B cell (primary cell): ENCODE results near the gene IFTAP. TPM values are rescaled to one million over a fixed set of nuclear protein-coding genes. Genes with fewer than 3 reads are reported as not detected.

Source experiments
- ATAC-seq: fragments of 200-7000 bp; cut with Tn5 transposase; one replicate; pipeline ENCODE4 v1.10.0; 2021; ENCODE audit warnings: low read depth, mild to moderate bottlenecking, moderate number of reproducible peaks, moderate library complexity
- CTCF ChIA-PET: fragments of 350-600 bp; sonication (Branson Sonifier 250); formaldehyde crosslinking; loops from one replicate; lab custom pipeline; 2021; ENCODE audit warnings: antibody characterized with exemption, inconsistent platforms; lab: Charles Lee
- POLR2A ChIA-PET: fragments of 350-600 bp; sonication (Branson Sonifier 250); formaldehyde crosslinking; loops from one replicate; lab custom pipeline; 2021; ENCODE audit warnings: antibody characterized with exemption; lab: Charles Lee
- DNase-seq: peaks from one replicate; pipeline ENCODE4 v3.0.0; 2013
- H2AFZ ChIP-seq: 2 replicates; pipeline ENCODE4 v1.6.1; 2012; ENCODE audit warnings: mild to moderate bottlenecking, low read depth, low read length; ENCODE audit not compliant: insufficient read depth, poor library complexity, severe bottlenecking
- H3K27ac ChIP-seq, 2 donors: 1 replicate in 1 of 2; 2 replicates in 1 of 2; pipeline ENCODE4 v1.5.1; 2012 to 2013; ENCODE audit warnings: low read length in 2 of 2, mild to moderate bottlenecking in 2 of 2, moderate library complexity in 1 of 2
- H3K27me3 ChIP-seq, 4 experiments: fragments of 200-600 bp in 1 of 4; sonication (generic) in 1 of 4; replicated peaks in 1 of 4; 1 replicate in 2 of 4; 2 replicates in 2 of 4; pipeline versions ENCODE4 v1.6.1 to v1.7.0; 2013 to 2016; ENCODE audit warnings: low read length in 3 of 4, mild to moderate bottlenecking in 2 of 4, mixed read lengths in 1 of 4, moderate library complexity in 1 of 4; ENCODE audit not compliant: insufficient read depth in 4 of 4, control insufficient read depth in 3 of 4; ENCODE audit errors: control extremely low read depth in 1 of 4
- H3K36me3 ChIP-seq, 2 experiments: replicated peaks in 1 of 2; 1 replicate in 1 of 2; 2 replicates in 1 of 2; pipeline versions ENCODE4 v1.6.1 to v1.7.1; 2013; ENCODE audit warnings: low read length in 1 of 2; ENCODE audit not compliant: insufficient read depth in 2 of 2, control insufficient read depth in 1 of 2; ENCODE audit errors: control extremely low read depth in 1 of 2, extremely low read depth in 1 of 2
- H3K4me1 ChIP-seq, 2 donors: fragments of 200-600 bp in 1 of 2; sonication (generic) in 1 of 2; 1 replicate in 1 of 2; 2 replicates in 1 of 2; pipeline versions ENCODE4 v1.5.1 to v1.6.1; 2013 to 2017; ENCODE audit warnings: low read length in 2 of 2; ENCODE audit not compliant: control insufficient read depth in 2 of 2, insufficient read depth in 2 of 2
- H3K4me2 ChIP-seq: replicated peaks from 2 replicates; pipeline ENCODE3; 2012; ENCODE audit warnings: mild to moderate bottlenecking, low read depth, low read length; ENCODE audit not compliant: poor library complexity, severe bottlenecking
- H3K4me3 ChIP-seq, 5 experiments: fragments of 200-600 bp in 1 of 5; sonication (generic) in 1 of 5; 1 replicate in 3 of 5; 2 replicates in 2 of 5; pipeline versions ENCODE4 v1.5.1 to v1.7.0; 2011 to 2016; ENCODE audit warnings: low read length in 4 of 5, mild to moderate bottlenecking in 4 of 5, low read depth in 2 of 5, control low read depth in 1 of 5, moderate library complexity in 1 of 5; ENCODE audit not compliant: insufficient read depth in 1 of 5; ENCODE audit errors: control extremely low read depth in 1 of 5, extremely low read depth in 1 of 5
- H3K79me2 ChIP-seq: fragments of 200-600 bp; sonication (generic); one replicate; pipeline ENCODE4 v1.6.0; 2016; ENCODE audit warnings: low read length; ENCODE audit not compliant: control insufficient read depth, insufficient read depth
- H3K9ac ChIP-seq: fragments of 200-600 bp; sonication (generic); 2 replicates; pipeline ENCODE4 v1.6.1; 2017; ENCODE audit warnings: mild to moderate bottlenecking, low read length, moderate library complexity
- H3K9me3 ChIP-seq, 3 donors: one replicate each; pipeline versions ENCODE4 v1.6.1 to v1.7.1; 2013; ENCODE audit warnings: low read length in 2 of 3; ENCODE audit not compliant: control insufficient read depth in 2 of 3, insufficient read depth in 1 of 3; ENCODE audit errors: control extremely low read depth in 1 of 3
- H4K20me1 ChIP-seq: 2 replicates; pipeline ENCODE4 v1.6.0; 2012; ENCODE audit warnings: mild to moderate bottlenecking, low read length; ENCODE audit not compliant: insufficient read depth, control insufficient read depth, poor library complexity, severe bottlenecking
- H3K27ac Mint-ChIP-seq: one replicate; pipeline ENCODE4 v1.8.0; 2021; ENCODE audit warnings: mixed read lengths
- H3K27me3 Mint-ChIP-seq: one replicate; pipeline ENCODE4 v1.8.0; 2021; ENCODE audit warnings: mixed read lengths
- H3K4me1 Mint-ChIP-seq: one replicate; pipeline ENCODE4 v1.8.0; 2021; ENCODE audit warnings: mixed read lengths
- H3K4me3 Mint-ChIP-seq: one replicate; pipeline ENCODE4 v1.8.0; 2021; ENCODE audit warnings: mixed read lengths
- H3K9me3 Mint-ChIP-seq: one replicate; pipeline ENCODE4 v1.8.0; 2022; ENCODE audit warnings: mixed read lengths; ENCODE audit not compliant: insufficient read depth
- EZH2 ChIP-seq: IDR thresholded peaks from 2 replicates; pipeline ENCODE4 v1.6.1; 2012; ENCODE audit warnings: borderline replicate concordance, low read depth, mild to moderate bottlenecking, moderate library complexity, low read length; ENCODE audit not compliant: insufficient read depth, poor library complexity, severe bottlenecking
- WGBS: methylation state at CpG from one replicate; pipeline ENCODE4 v1.1.5; 2013; ENCODE audit warnings: missing lambda C conversion rate; ENCODE audit not compliant: insufficient coverage; 5-methylcytosine and 5-hydroxymethylcytosine counted together
- intact Hi-C: fragments of 100-400 bp; cut with micrococcal nuclease; formaldehyde crosslinking; loops from one replicate; pipeline ENCODE4 v1.10.0; 2022
- polyA plus RNA-seq: library from polyadenylated mRNA; depleted of rRNA; stranded (reverse); fragments of >200 nt; gene quantifications from 2 replicates; pipeline ENCODE4 v1.2.3, GENCODE V29; 2012
- total RNA-seq, 2 donors: library from RNA; stranded (reverse); fragments of 120-200 nt in 1 of 2; gene quantifications; 1 replicate in 1 of 2; 2 replicates in 1 of 2; pipeline versions ENCODE4 v1.2.3 to v1.2.4, GENCODE V29; 2013 to 2022
- TF ChIP-seq, protein P1 (sequence below): fragments of 200-600 bp; IDR thresholded peaks from one replicate; pipeline ENCODE4 v1.8.0; 2022; ENCODE audit warnings: antibody characterized with exemption, mild to moderate bottlenecking

IFTAP gene
- total and polyA plus RNA-seq, 2 donors (not counting 1 experiment from before 2014, with no cell fraction given) = 0.31 TPM; not detected in 1

DNA sequence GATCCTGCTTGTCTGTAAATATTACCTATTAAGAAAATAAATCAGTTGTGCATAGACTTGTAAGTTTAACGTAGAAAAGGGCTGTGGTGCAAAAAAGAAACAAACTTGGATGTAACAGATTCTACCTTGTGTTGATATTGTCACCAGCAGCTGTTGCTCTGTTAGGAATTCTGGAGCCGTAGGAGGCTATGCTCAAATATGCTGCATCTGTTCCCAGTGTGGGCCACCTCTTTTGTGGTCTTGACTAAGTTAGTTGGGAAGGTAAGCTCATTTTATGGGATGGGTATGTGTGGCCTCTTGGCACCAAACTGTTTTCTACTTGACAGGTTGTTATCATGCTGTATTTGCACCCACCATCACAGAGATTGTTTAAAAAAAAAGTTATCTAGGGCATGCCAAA, 33.2 kb downstream of the IFTAP start:
- no peak overlapping the region for H3K27ac Mint-ChIP-seq
- Histone ChIP-seq H2AFZ (no peak overlapping the region), H4K20me1 (no peaks in the 10 kb centered on the region), H3K9me3 (no peaks in the 10 kb centered on the region), H3K4me1 (no peaks in the 10 kb centered on the region), H3K4me2 (no peak overlapping the region), H3K79me2 (no peaks in the 10 kb centered on the region), H3K4me3 (no peak overlapping the region), H3K27ac (no peak overlapping the region), H3K27me3 (peaks cover 0 to 3% (median 0%) of the 10 kb centered on the region in 4 experiments), H3K9ac (no peak overlapping the region), H3K36me3 (no peaks in the 10 kb centered on the region)
- no peaks in the 10 kb centered on the region for H3K4me1 Mint-ChIP-seq
- TF ChIP-seq EZH2 = no peak
- TF ChIP-seq, protein P1, sequence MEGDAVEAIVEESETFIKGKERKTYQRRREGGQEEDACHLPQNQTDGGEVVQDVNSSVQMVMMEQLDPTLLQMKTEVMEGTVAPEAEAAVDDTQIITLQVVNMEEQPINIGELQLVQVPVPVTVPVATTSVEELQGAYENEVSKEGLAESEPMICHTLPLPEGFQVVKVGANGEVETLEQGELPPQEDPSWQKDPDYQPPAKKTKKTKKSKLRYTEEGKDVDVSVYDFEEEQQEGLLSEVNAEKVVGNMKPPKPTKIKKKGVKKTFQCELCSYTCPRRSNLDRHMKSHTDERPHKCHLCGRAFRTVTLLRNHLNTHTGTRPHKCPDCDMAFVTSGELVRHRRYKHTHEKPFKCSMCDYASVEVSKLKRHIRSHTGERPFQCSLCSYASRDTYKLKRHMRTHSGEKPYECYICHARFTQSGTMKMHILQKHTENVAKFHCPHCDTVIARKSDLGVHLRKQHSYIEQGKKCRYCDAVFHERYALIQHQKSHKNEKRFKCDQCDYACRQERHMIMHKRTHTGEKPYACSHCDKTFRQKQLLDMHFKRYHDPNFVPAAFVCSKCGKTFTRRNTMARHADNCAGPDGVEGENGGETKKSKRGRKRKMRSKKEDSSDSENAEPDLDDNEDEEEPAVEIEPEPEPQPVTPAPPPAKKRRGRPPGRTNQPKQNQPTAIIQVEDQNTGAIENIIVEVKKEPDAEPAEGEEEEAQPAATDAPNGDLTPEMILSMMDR = no peak
- no peak overlapping the region for H3K4me3 Mint-ChIP-seq
- H3K9me3 Mint-ChIP-seq = no peaks in the 10 kb centered on the region
- DNase-seq (no peak), ATAC-seq (no peak)
- H3K27me3 Mint-ChIP-seq = peaks cover 31% of the 10 kb centered on the region
- intact Hi-C loops = no loop called here
- 65% methylated on average over 2 of the region's 2 CpGs for WGBS
- CTCF ChIA-PET = no interaction called here
- POLR2A ChIA-PET = no interaction called here

GRCh38 chr11:36628141-36628540, 33.8 kb downstream of the IFTAP start:
- no peak overlapping the region for H3K4me3 Mint-ChIP-seq
- Histone ChIP-seq H3K4me3 (no peak overlapping the region), H3K9ac (no peak overlapping the region), H3K4me2 (no peak overlapping the region), H3K36me3 (no peaks in the 10 kb centered on the region), H3K79me2 (no peaks in the 10 kb centered on the region), H2AFZ (no peak overlapping the region), H3K4me1 (no peaks in the 10 kb centered on the region), H3K9me3 (no peaks in the 10 kb centered on the region), H4K20me1 (no peaks in the 10 kb centered on the region), H3K27me3 (peaks cover 0 to 3% (median 0%) of the 10 kb centered on the region in 4 experiments), H3K27ac (no peak overlapping the region)
- no peak for ATAC-seq
- ChIA-PET POLR2A (no interaction called here), CTCF (no interaction called here)
- TF ChIP-seq EZH2 = no peak
- TF ChIP-seq, protein P1 = no peak
- WGBS = 100% methylated on average over 1 of the region's 5 CpGs
- intact Hi-C loops = no loop called here
- H3K27ac Mint-ChIP-seq = no peak overlapping the region
- peaks cover 28% of the 10 kb centered on the region for H3K27me3 Mint-ChIP-seq
- DNase-seq = no peak
- no peaks in the 10 kb centered on the region for H3K4me1 Mint-ChIP-seq
- no peaks in the 10 kb centered on the region for H3K9me3 Mint-ChIP-seq
